HEK293 (cell line): ENCODE results near the gene MPPED2.
A peak's percentile ranks its signal among the peaks of the same experiment; 100 is the strongest.

Experiments used
- CTCF ChIA-PET: fragments of 350-600 bp; formaldehyde crosslinking; extraction: SDS; loops from one replicate; lab custom pipeline; 2021; ENCODE audit warnings: antibody characterized with exemption; lab: Yijun Ruan, JAX
- POLR2A ChIA-PET: fragments of 300-600 bp; formaldehyde crosslinking; extraction: SDS; loops from one replicate; lab custom pipeline; 2020; ENCODE audit warnings: antibody characterized with exemption, inconsistent platforms; lab: Yijun Ruan, JAX
- H3K27ac ChIP-seq: fragments of 200-500 bp; sonication (Bioruptor generic); 2 replicates; pipeline ENCODE4 v1.5.1; 2014; ENCODE audit warnings: low read depth, low read length, control low read depth, inconsistent platforms; ENCODE audit errors: extremely low read depth
- H3K36me3 ChIP-seq, 2 experiments: fragments of 200-500 bp in 1 of 2; sonication (Bioruptor generic) in 1 of 2; 1 replicate in 1 of 2; 2 replicates in 1 of 2; pipeline ENCODE4 v1.5.1; 2014 to 2017; ENCODE audit warnings: inconsistent platforms in 2 of 2, low read length in 2 of 2; ENCODE audit not compliant: control insufficient read depth in 2 of 2, insufficient read depth in 1 of 2
- H3K4me1 ChIP-seq: fragments of 200-500 bp; sonication (Bioruptor generic); 2 replicates; pipeline ENCODE4 v1.5.1; 2014; ENCODE audit warnings: mild to moderate bottlenecking, low read length, inconsistent platforms; ENCODE audit not compliant: control insufficient read depth, insufficient read depth
- H3K4me3 ChIP-seq: 2 replicates; pipeline ENCODE4 v1.5.1; 2011; ENCODE audit warnings: low read depth, mild to moderate bottlenecking, control low read depth, low read length, moderate library complexity
- H3K9me3 ChIP-seq: fragments of 200-500 bp; sonication (Bioruptor generic); 2 replicates; pipeline ENCODE4 v1.5.1; 2014; ENCODE audit warnings: low read depth, low read length, inconsistent platforms; ENCODE audit not compliant: control insufficient read depth, insufficient read depth
- AEBP2 ChIP-seq: fragments of 450-650 bp; formaldehyde crosslinking; IDR thresholded peaks from 2 replicates; pipeline ENCODE4 v1.5.1; 2016; ENCODE audit warnings: missing biosample characterization, missing genetic modification characterization, borderline replicate concordance
- FEZF1 ChIP-seq: fragments of 450-650 bp; formaldehyde crosslinking; IDR thresholded peaks from 2 replicates; pipeline ENCODE4 v1.5.1; 2016; ENCODE audit warnings: missing biosample characterization, missing genetic modification characterization
- HOXD13 ChIP-seq: sonication (generic); formaldehyde crosslinking; IDR thresholded peaks from 2 replicates; pipeline ENCODE4 v1.8.0; 2022; ENCODE audit warnings: missing genetic modification reagents, borderline replicate concordance
- IKZF3 ChIP-seq: fragments of 450-650 bp; IDR thresholded peaks from 2 replicates; pipeline ENCODE4 v1.5.0; 2018; ENCODE audit warnings: missing biosample characterization, mild to moderate bottlenecking, missing genetic modification characterization, moderate library complexity
- MYNN ChIP-seq: fragments of 450-650 bp; formaldehyde crosslinking; IDR thresholded peaks from 2 replicates; pipeline ENCODE4 v1.5.1; 2016; ENCODE audit warnings: missing biosample characterization, missing genetic modification characterization, borderline replicate concordance
- REST ChIP-seq: fragments of 450-650 bp; formaldehyde crosslinking; IDR thresholded peaks from 2 replicates; pipeline ENCODE4 v1.5.1; 2016; ENCODE audit warnings: missing biosample characterization, missing genetic modification characterization
- ZNF10 ChIP-seq: fragments of 450-650 bp; formaldehyde crosslinking; IDR thresholded peaks from 2 replicates; pipeline ENCODE4 v1.5.1; 2017; ENCODE audit warnings: missing biosample characterization, missing genetic modification characterization
- ZNF112 ChIP-seq: fragments of 450-650 bp; formaldehyde crosslinking; IDR thresholded peaks from 2 replicates; pipeline ENCODE4 v1.5.0; 2017; ENCODE audit warnings: missing biosample characterization, missing genetic modification characterization
- ZNF138 ChIP-seq: fragments of 450-650 bp; formaldehyde crosslinking; IDR thresholded peaks from 2 replicates; pipeline ENCODE4 v1.5.1; 2016; ENCODE audit warnings: missing biosample characterization, missing genetic modification characterization, borderline replicate concordance
- ZNF148 ChIP-seq: fragments of 450-650 bp; formaldehyde crosslinking; IDR thresholded peaks from 2 replicates; pipeline ENCODE4 v1.5.0; 2017; ENCODE audit warnings: missing biosample characterization, missing genetic modification characterization, borderline replicate concordance
- ZNF2 ChIP-seq: fragments of 450-650 bp; formaldehyde crosslinking; IDR thresholded peaks from 2 replicates; pipeline ENCODE4 v1.5.1; 2016; ENCODE audit warnings: missing biosample characterization, missing genetic modification characterization
- ZNF214 ChIP-seq: fragments of 450-650 bp; formaldehyde crosslinking; IDR thresholded peaks from 2 replicates; pipeline ENCODE4 v1.5.1; 2017; ENCODE audit warnings: missing biosample characterization, mild to moderate bottlenecking, missing genetic modification characterization, borderline replicate concordance
- ZNF324 ChIP-seq: fragments of 450-650 bp; formaldehyde crosslinking; IDR thresholded peaks from 2 replicates; pipeline ENCODE4 v1.5.1; 2016; ENCODE audit warnings: missing biosample characterization, missing genetic modification characterization
- ZNF354C ChIP-seq: fragments of 450-650 bp; formaldehyde crosslinking; IDR thresholded peaks from 2 replicates; pipeline ENCODE4 v1.5.1; 2016; ENCODE audit warnings: missing biosample characterization, missing genetic modification characterization, low read depth, borderline replicate concordance
- ZNF366 ChIP-seq: fragments of 450-650 bp; formaldehyde crosslinking; conservative IDR thresholded peaks from 2 replicates; pipeline ENCODE4 v1.5.1; 2016; ENCODE audit warnings: missing biosample characterization, missing genetic modification characterization
- ZNF391 ChIP-seq: fragments of 450-650 bp; formaldehyde crosslinking; IDR thresholded peaks from 2 replicates; pipeline ENCODE4 v1.5.1; 2016; ENCODE audit warnings: low read depth, missing biosample characterization, missing genetic modification characterization, borderline replicate concordance
- ZNF426 ChIP-seq: fragments of 450-650 bp; formaldehyde crosslinking; IDR thresholded peaks from 2 replicates; pipeline ENCODE4 v1.5.1; 2017; ENCODE audit warnings: missing biosample characterization, missing genetic modification characterization, mild to moderate bottlenecking, inconsistent platforms, moderate library complexity
- ZNF488 ChIP-seq: fragments of 450-650 bp; formaldehyde crosslinking; IDR thresholded peaks from 2 replicates; pipeline ENCODE4 v1.5.1; 2016; ENCODE audit warnings: missing biosample characterization, missing genetic modification characterization
- ZNF510 ChIP-seq: fragments of 450-650 bp; formaldehyde crosslinking; IDR thresholded peaks from 2 replicates; pipeline ENCODE4 v1.5.1; 2018; ENCODE audit warnings: mild to moderate bottlenecking, missing genetic modification characterization, missing biosample characterization; ENCODE audit not compliant: insufficient replicate concordance
- ZNF621 ChIP-seq: fragments of 450-650 bp; formaldehyde crosslinking; IDR thresholded peaks from 2 replicates; pipeline ENCODE4 v1.5.1; 2017; ENCODE audit warnings: missing biosample characterization, missing genetic modification characterization
- ZNF623 ChIP-seq: fragments of 450-650 bp; formaldehyde crosslinking; IDR thresholded peaks from 2 replicates; pipeline ENCODE4 v1.5.1; 2016; ENCODE audit warnings: missing biosample characterization, missing genetic modification characterization
- ZNF670 ChIP-seq: fragments of 450-650 bp; formaldehyde crosslinking; IDR thresholded peaks from 2 replicates; pipeline ENCODE4 v1.5.1; 2016; ENCODE audit warnings: missing biosample characterization, missing genetic modification characterization, low read depth
- ZNF692 ChIP-seq: fragments of 450-650 bp; formaldehyde crosslinking; IDR thresholded peaks from 2 replicates; pipeline ENCODE4 v1.5.1; 2016; ENCODE audit warnings: missing biosample characterization, missing genetic modification characterization
- ZNF776 ChIP-seq: fragments of 450-650 bp; formaldehyde crosslinking; IDR thresholded peaks from 2 replicates; pipeline ENCODE4 v1.5.0; 2017; ENCODE audit warnings: missing biosample characterization, missing genetic modification characterization, borderline replicate concordance

The MPPED2 gene

GRCh38 chr11:30478923-30479322 lies 107.2 kb downstream of the MPPED2 start:
- CTCF ChIA-PET = interaction anchor here (1.0 kb wide), 1 partner anchor 163 kb away, joined by 3 read pairs; no protein-coding TSS in a partner anchor
- TF ChIP-seq ZNF366 (tag by site-specific recombination) (no peak), ZNF623 (tag by site-specific recombination) (no peak), HOXD13 (CRISPR knock-in tag) (no peak), ZNF776 (no peak), MYNN (tag by site-specific recombination) (0 out of 2 replicates have a peak, but pooled peaks have one; percentile 70), ZNF112 (tag by site-specific recombination) (no peak), IKZF3 (tag by site-specific recombination) (peak; percentile 47; the same call in 1 of the 2 replicates), ZNF692 (no peak), AEBP2 (no peak), ZNF324 (tag by site-specific recombination) (no peak), ZNF621 (no peak), ZNF670 (tag by site-specific recombination) (no peak)

GRCh38 chr11:30477061-30477460 lies 109.1 kb downstream of the MPPED2 start:
- H3K36me3 ChIP-seq = no peaks in the 10 kb centered on the region
- POLR2A ChIA-PET = no interaction called here
- H3K4me1 ChIP-seq = peaks cover 3% of the 10 kb centered on the region; the same call in 1 of the 2 replicates
- H3K9me3 ChIP-seq = no peaks in the 10 kb centered on the region
- no peak overlapping the region for H3K27ac ChIP-seq
- CTCF ChIA-PET = interaction anchor here (0.5 kb wide), 1 partner anchor 118 kb away, joined by 3 read pairs; no protein-coding TSS in a partner anchor
- H3K4me3 ChIP-seq = no peak overlapping the region
- TF ChIP-seq ZNF510 (tag by site-specific recombination) (no peak), ZNF214 (tag by site-specific recombination) (no peak), AEBP2 (no peak), ZNF2 (tag by site-specific recombination) (no peak), REST (tag by site-specific recombination) (no peak), ZNF426 (no peak), FEZF1 (no peak), ZNF488 (no peak), ZNF138 (tag by site-specific recombination) (no peak), ZNF391 (tag by site-specific recombination) (no peak), ZNF10 (tag by site-specific recombination) (no peak), ZNF148 (tag by site-specific recombination) (no peak), ZNF354C (tag by site-specific recombination) (no peak)

More at GRCh38 chr11:30478923-30479322, 107.2 kb downstream of the MPPED2 start:
- POLR2A ChIA-PET = no interaction called here
- H3K9me3 ChIP-seq = no peaks in the 10 kb centered on the region
- no peak overlapping the region for H3K4me3 ChIP-seq
- no peaks in the 10 kb centered on the region for H3K36me3 ChIP-seq
- no peak overlapping the region for H3K27ac ChIP-seq
- H3K4me1 ChIP-seq = peaks cover 3% of the 10 kb centered on the region; the same call in 1 of the 2 replicates
